Measurements from ENCODE around the gene ARL5C.

The ARL5C gene

DNA sequence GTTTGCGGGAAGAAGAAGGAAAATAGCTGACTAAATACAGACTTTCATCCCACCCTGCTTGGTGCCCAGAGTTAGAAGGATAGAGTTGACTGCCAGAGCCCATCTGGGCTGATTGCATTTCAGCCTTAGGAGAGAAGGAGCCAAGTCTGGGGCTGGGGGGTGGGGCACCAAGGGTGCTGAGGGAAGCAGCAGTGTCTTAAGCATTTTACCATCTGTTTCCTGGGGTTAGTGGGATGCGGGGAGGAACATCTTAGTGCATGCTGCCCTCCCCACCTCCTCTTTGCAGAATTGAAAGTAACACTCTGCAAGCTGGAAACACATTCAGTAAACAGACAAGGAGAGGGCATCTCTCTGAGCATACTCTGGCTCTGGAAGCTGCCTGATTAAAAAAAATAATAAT lies 1.5 kb upstream of the ARL5C start:
- no peak for DNase-seq (ENCODE audit: low spot score)

DNA sequence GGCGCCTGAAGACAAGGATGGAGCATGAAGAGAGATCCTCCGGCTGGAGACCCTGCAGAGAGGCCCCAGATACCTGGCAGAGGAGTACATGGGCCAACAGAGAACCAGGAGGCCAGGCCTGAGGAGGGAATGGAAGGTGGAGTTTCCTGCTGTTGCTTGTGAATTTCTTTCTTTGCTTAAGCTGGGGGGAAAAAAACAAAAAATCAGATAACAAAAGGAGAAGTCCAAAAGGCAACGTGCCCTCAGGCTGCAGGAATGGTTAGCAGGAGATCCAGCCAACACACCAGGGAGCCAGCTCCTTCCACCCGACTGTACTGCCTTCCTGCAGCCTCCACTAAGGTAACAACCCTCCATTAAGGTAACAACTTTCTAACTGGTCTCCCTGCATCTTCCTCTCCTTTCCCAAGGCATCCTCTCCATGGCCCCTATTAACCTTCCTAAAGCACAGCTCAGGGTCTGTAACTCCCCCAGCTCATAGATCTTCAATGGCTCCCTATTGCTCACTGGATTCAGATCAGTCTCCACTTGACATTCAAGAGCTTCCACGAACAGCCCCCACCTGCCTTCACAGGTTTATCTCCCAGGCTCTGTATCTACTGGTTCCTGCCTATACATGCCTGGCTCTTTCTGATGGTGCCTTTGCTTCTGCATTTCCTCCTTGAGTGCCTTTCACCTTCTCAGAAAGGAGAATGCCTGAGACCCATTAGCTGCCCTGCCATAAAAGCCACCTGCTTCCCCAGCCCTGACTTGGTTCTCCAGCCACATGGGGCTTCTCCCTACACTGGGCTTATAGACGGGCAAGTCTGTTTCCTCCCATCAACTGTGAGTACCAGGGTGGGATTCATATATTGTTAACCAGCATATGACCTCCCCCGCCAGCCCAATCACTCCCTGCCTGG lies 725 bp upstream of the ARL5C start:
- DNase-seq (ENCODE audit: low spot score) = no peak

DNA sequence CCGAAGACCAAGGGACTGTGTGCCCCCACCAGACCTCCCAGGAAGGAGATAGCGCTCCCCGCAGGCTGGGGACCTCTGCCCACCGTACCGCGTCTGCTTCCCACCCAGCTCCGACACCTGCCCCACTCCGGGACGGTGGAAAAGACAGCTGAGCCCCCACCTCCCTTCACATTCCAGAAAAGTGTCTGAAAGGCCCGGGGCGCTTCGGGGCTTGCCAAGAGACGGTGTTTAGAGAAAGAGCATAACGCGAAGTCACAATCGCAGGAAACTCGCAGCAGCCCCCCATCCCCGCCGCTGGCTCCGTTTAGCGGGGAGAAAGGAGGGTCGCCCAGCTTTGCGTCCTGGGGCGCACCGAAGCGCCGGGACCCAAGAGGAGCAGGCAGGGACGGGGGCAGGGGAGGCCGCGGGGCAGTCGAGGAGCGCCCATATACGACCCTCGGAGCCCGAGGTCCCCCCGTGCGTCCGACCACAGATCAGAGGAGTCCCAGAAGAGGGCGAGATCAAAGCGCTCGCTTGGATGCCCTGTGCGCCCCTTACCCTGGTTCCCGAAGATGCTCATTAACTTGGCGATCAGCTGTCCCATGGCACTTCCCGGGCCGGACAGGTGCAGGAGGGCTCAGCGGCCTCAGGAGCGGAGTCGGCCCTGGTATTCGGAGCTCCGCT lies 652 bp downstream of the ARL5C start:
- no peak for DNase-seq (ENCODE audit: low spot score)

DNA sequence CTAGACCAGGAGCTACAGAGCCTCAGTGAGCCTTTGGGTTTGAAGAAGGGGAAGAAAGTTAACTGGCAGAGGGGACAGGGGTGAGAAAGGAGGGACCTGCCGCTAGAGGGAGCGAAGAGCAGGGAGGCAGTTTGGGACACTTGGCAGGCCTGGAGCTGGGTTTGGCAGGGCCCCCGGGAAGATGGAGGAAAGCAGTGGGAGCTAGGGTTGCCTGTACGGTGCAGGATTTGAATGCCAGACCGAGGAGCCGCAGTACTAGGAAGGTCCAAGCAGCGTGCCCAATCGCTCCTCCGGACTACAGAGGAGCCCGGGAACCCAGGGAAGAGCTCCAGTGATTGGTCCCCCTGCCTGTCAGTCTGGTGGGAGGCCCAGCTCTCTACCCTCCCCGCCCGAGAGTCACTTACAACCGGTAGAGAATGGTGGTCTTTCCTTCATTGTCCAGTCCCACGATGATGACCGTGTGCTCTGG lies 1.3 kb downstream of the ARL5C start:
- DNase-seq (ENCODE audit: low spot score) = peak; percentile 92

DNA sequence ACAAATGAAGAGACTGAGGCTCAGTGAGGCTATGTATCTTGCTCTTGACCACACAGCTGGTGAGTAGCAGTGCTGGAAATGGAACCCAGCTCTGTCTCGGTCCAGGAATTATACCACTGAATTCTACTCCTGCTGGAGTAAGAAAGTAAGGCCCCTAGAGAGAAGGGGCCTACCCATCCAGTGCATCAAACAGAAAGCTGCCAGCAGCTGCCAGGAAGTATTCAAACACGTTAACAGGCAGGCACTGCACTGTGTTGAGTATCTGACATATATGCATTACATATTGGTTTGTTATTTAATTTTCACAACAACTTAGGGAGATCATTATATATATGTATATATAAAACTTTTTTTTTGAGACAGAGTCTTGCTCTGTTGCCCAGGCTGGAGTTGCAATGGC lies 4.0 kb downstream of the ARL5C start:
- DNase-seq (ENCODE audit: low spot score) = no peak

DNA sequence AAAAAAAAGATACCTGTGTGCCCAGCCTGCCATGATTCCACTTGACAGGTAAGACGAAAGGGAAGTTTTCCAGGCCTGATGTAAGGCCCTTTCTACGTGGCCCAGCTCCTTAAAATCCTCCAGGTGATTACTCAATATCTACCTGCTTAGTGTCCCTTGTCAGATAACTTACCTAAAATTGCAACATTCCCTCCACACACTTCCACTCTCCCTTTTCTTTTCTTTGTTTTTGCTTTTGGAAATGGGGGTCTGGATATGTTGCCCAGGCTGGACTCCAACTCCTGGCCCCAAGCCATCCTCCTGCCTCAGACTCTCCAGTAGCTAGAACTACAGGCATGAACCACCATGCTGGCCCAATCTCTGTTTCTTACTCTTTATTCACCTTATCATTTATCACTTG lies 7.3 kb downstream of the ARL5C start:
- no peak for DNase-seq (ENCODE audit: low spot score)

DNA sequence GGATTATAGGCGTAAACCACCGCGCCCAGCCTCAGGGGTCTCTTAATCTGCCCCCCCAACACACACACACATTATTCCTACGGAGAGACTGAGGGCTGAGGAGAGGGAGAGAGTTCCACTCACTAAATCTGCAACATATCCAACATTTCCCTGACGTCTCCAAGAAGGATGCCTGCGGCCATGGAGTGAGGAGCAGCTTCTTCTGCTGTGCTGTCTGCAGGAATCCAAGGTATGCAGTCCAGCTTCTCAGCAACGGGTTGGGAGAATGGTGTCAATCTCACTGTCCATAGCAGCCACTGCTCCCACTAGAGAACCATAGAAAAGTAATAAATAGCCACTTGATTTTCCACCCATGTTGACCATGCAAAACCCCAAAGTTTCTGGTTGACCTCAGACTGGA lies 9.5 kb downstream of the ARL5C start:
- DNase-seq (ENCODE audit: low spot score) = no peak

DNA sequence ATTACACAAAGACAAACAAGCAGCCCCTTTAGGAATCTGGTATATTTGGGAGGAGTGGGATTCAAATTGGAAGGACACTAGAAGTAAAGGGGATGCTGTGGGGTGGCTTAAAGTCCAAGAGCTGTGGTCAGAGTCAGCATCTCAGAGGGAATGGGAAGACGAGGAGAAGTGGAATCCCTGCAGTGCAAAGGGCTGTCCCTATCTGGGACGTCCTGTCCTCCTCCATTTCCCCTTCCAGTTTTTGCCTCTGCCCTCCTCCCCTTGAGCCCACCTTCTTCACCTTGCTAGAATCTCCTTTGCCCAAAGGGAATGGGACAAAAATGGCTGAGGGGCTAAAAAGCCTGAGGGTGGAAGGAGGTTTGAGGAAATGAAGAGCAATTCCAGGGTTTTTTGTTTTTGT lies 10.3 kb downstream of the ARL5C start:
- DNase-seq (ENCODE audit: low spot score) = no peak

DNA sequence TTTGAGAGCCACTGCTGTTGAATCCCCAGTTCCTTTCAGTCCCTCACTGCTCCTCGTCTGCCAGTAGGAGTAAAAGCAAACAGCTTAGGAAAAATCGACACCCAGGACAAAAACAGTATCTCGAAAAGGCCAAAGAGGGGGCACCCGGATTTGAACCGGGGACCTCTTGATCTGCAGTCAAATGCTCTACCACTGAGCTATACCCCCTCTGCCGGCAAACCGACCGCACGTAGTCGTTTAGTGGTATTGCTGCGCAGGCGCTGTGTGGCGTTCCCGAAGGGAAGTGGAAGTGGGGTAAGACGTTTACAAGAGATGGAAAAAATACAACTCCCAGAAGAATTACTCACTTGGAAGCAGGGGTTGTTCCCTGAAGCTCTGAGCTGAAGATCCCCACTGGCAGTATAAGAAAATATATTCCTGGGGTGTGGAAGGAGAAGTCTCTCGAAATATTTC lies 12.3 kb downstream of the ARL5C start:
- DNase-seq (ENCODE audit: low spot score) = peak; percentile 57

DNA sequence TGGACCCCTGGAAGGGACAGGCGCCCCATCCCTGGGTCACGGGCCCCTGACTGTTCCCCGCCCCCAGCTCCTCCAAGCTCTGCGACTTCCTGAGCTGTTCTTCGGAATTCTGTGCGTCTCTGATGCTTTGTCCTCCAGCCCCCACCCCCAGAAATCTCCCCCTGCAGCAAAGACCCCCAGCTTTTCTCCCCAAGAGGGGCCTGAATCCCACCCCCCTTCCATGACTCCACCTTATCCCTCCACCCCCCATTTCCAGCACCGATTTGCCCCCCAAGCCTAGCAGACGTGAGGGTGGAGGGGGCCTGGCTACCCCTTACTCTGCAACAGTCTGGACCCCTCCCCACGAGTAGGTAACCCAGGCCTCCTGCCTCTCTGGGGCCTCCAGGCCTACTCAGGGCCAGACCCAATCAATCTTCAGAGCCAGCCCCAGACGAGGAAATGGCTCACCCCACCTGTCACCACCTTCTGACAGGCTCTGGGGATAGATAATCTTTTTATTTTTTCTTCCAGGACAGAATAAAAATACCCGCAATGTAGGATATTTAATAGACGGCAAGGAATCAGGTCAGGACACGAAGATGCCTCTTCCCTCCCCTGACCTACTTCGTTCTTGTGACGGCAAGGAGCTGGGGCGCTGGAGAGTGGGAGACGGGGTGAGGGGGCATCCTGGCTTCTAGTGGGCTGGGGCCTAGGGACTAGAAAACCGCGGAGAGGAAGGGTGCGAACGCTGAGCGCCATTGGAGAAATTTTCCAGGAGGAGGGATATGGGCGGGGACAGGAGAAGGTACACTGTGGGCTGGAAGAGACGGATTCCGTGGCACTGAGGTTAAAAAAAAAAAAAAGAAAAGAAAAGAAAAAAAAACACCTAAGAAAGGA lies 13.8 kb downstream of the ARL5C start:
- no peak for DNase-seq (ENCODE audit: low spot score)

DNA sequence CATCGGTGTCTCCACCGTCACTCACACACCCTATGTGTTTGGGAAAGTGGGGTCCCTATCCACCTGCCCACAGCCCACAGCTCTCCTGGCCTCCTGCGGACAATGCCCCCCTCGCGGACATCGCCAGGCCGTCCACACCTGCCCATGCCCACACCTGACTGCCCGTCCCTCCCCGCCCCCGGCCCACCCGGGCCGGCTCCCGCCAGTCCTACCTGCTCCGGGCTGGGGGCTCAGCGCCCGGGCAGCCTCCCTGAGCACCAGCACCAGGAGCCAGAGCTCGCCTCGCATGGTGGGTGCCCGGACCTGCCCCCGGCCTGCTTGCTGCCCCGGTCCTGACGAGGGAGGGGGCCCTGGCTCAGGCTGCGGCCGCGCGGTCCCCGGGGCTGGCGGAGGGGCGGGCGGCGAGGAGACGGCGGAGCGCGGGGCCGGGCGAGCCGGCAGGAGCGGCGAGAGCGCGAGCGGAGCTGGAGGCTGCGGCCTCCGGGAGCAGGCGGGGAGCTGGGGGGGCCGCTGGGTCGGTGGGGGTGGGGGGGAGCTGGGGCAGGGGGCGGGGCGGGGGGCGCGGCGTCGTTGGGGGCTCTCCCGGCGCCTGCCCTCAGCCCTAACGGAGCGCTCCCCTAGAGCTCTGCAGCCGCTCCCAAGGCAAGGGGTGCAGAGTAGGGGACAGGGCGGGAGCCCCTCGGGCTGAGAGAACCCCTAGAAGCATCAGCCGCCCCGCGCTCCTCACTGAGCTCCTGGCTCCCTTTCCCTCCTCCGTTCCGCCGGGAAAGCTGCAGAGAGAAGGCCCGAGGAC lies 14.6 kb downstream of the ARL5C start, which contains the start of gene PLXDC1:
Gene PLXDC1, minus strand, starts transcription at position 488 of the 793 bp plus-strand sequence. Its CDS starts 200 bp downstream, at position 288.
- no peak for DNase-seq (ENCODE audit: low spot score)

DNA sequence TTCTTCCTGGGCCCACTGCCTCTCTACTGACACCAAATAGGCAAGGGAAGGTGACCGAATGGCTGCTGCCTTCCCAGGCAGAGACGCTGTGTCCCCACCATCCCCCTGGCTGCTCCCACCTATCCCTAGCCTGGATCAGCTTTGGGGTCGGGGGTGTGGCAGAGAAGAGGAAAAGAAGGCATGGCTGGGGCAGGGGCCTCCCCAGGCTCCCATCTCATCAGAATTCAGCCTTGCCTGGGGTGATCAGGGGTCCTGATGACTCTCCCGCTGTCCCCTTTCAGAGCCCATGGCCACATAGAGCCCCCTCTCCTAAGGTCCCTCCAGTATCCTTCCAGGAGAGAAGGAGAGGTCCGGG lies 15.2 kb downstream of the ARL5C start:
- DNase-seq (ENCODE audit: low spot score) = no peak

DNA sequence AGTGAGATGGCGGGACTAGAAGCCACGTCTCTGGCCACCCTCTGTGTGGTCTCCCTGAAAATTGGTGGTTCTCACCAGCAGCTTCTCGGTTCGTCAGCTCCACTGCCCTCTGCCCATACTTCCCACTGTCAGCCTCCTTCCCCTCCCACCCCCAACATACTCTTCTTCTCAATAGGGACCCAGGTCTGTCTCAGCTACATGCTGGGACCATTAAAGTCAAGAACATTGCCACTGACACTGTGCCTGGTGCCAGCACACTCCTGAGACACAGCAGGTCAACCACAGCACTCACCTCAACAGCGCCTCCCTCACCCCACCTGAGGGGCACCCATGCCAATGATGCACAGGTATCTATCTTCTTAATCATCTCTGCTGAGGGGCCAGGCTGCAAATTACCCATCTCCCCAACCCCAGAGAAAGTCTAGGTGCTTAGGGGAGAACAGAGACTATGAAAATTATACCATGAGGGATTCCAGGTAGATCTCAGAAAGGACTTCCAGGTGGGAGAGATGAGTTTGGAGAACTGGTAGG lies 15.8 kb downstream of the ARL5C start:
- DNase-seq (ENCODE audit: low spot score) = no peak

DNA sequence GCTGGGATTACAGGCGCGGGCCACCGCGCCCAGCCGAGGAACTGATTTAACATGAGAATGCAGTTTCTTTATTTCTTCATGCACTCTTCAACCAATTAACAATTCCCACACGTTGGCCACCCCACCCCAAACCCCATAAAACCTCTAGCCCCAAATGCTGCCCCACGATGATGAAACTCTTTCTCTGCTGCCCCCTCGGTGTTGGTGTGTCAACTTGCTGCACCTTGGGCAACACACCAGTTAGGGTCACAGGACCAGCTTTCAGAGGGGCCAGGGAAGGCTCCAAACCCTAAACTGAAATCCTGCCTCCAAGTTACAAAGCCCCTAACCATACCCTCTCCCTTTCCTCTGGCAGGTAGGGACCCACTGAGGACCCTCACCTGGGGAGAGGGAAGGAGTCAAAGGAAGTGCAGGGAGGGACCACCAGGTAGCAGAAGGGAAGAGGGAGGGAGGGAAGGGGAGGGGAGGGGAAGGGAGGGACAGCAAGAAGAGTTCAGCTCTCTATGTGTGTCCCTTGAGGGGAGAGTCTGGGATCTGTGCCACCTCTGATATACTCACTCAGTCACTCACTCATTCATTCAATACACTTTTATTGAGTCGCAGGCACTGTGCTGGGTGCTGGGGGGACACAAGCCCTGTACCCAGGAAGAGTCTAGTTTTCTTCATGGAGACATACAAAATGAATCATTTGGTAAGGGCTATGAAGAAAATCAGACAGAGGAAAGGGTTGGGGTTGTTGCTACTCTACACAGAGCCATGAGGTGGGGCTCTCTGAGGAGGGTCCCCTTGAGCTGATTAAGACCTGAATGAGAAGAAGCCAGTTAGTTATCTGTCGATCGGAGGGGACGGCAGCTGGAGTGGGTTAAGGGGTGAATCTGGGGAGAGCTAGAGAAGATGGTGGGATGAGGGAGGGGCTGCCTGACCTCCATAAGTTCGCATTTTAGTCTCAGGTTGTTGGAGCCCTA lies 18.5 kb downstream of the ARL5C start:
- no peak for DNase-seq (ENCODE audit: low spot score)

DNA sequence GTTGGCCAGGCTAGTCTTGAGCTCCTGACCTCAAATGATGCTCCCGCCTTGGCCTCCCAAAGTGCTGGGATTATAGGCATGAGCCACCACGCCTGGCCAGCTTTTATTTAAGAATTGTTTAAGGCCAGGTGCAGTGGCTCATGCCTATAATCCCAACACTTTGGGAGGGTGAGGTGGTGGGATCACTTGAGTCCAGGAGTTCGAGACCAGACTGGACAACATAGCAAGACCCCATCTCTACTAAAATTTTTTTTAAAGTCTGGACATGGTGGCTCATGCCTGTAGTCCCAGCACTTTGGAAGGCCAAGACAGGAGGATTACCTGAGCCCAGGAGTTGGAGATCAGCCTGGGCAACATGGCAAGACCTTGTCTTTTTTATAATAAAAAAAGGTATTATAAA lies 19.7 kb downstream of the ARL5C start:
- DNase-seq (ENCODE audit: low spot score) = no peak

DNA sequence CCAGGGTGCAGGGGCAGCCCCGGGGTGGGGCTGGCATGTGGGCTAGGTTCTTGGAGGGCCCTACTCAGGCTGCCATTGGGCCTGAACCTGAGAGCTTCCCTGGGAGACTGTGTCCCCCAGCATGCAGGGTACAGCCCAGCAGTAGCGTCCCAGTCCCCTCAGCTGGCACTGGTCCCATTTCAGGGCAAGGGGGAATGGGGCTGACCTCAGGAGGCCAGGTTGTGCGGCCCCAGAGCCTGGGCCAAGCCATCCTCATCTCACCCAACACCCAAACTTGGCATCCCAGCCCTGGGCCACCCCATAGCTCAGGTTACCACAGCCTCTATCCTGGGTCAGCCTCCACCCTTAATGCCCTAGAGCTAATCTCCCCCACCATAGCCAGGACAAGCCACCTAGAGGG lies 20.8 kb downstream of the ARL5C start:
- no peak for DNase-seq (ENCODE audit: low spot score)

DNA sequence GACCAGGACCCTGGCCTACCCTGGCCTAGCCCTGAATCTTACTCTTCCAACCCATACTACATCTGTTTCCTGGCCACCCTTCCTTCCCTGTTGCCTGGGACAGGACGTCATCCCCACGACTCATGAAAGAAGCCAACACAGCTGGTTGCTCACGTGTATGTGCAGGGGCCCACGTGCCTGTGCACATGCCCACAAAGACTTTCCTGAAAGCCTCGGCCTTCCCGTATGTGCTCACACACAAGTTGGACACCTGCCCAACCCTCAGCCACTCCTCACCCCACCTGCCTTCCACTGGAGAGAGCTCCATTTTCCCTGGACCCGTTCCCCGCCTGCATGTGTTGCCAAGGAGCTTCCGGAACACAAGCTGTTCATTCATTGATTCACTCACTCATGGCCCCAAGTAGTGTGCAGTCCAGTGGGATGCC lies 21.5 kb downstream of the ARL5C start:
- no peak for DNase-seq (ENCODE audit: low spot score)

DNA sequence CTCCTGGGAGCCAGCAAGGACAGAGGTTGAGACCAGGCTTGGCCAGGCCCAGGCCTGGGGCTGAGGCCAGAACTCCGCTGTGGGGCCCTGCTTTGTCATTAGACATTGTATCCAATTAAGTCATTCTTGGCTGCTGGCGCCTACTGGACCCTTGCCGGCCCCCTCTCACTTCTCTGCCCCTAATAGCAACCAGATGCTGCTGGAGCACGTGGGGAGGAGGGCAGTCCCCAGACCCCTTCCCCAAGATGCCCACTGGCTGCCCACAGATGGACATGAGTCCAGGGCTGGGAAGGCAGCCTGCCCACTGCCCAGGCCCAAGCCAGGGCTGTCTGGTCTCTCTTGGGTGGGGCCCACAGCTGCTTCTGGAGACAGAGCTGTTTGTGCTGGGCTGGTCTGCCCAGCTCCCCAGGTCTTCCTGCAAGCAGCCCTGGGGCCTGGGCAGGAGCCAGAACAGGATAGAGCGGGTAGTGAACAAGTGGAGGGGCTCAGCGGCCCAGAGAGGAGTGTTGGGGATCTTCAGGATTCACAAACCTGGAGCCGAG lies 22.3 kb downstream of the ARL5C start:
- no peak for DNase-seq (ENCODE audit: low spot score)

DNA sequence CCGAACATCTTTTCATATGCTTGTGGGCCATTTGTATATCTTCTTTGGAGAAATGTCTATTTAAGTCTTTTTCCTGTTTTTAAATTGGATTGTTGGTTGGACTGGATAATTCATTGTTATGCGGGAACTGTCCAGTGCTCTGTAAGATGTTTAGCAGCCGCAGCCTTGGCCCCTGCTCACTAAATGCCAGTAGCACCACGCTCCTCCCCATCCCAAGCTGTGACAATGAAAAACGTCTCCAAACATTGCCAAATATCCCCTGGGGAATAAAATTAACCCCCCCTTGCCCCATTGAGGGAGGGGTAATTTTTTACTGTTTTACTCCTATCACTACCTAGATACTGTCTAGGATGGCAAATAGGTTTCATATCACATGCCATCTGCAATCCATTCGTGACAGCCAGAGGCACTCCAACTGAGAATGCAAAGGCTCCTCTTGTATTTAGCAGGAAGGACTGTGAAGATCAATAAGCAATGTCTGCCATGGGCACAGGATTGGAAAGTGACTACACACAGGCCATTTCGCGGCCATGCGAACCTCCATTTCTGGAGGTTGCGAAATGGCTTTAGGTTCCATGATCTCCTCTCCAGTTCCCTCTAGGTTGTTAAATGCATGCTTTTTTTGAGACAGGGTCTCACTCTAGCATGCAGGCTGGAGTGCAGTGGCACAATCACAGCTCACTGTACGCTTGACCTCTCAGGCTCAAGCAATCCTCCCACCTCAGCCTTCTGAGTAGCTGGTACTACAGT lies 23.9 kb downstream of the ARL5C start:
- DNase-seq (ENCODE audit: low spot score) = no peak
